ENCODE data around the gene NINJ2. TPM values are rescaled to one million over a fixed set of nuclear protein-coding genes. Genes with fewer than 3 reads are reported as not detected.
"Not testable (repeated sequence)": the region's sequence is repeated elsewhere in the genome, so short reads cannot be mapped to it uniquely, and the experiment has no call there.

The NINJ2 gene
- total RNA-seq, 2 experiments from 2014 or later = 13.1 to 13.5 TPM

- ChIA-PET POLR2A (interaction anchor here (1.2 kb wide), 1 partner anchor 363 kb away, joined by 3 read pairs; the partner anchor contains the start of gene RAD52), CTCF (interaction anchor here (1.6 kb wide), 1 partner anchor 10 kb away, joined by 5 read pairs; no protein-coding TSS in a partner anchor)
- Mint-ChIP-seq H3K27ac (no peak overlapping the region), H3K4me1 (no peaks in the 10 kb centered on the region), H3K27me3 (no peaks in the 10 kb centered on the region), H3K36me3 (ENCODE audit: low read depth) (no peaks in the 10 kb centered on the region), H3K9me3 (no peaks in the 10 kb centered on the region), H3K4me3 (no peak overlapping the region)
- DNase-seq = no peak
These were observed 76.8 kb downstream of the NINJ2 start for GRCh38 chr12:586318-587071.

DNA sequence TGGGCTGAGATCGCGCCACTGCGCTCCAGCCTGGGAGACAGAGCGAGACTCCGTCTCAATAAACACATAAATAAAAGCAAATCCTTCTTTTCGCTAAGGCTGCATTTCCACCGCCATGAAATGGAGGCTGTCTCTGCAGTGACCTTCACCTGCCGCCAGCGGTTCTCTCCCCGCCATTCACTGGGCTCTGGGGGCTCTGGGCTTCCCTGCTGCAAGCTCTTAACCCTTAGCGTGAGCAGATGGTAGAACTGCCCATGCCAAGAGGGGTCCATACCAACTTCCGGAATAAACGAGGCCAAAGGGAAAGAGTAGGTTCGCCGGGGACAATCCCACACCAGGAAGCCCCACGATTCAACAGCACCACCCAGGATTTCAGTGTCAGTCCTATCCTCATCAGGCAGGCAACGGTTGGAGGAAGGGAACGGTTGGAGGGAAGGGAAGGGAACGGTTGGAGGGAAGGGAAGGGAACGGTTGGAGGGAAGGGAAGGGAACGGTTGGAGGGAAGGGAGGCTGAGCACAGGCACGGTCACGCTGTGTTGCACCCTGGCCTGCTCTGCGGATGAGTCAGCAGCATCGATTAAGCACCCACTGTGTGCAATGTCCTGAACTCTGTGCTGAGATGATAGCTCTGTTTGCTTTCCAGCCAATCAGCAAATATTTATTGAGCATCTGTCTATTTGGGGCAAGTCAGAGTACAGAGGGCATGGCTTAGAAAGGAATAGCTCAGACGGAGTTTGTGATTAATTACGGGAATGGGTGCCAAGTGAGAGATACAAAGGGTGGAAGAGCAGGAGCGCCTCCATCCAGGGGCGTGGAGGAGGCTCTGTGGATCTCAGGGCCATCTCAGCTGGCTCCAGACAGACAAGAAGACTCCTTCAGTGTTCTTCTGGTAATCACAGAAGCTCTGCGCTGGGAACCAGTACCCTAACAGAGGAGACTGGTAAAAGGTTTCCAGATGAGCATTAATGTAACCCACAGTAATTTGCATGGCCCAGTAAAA is 77.9 kb downstream of the NINJ2 start:
- Mint-ChIP-seq H3K9me3 (no peaks in the 10 kb centered on the region), H3K36me3 (ENCODE audit: low read depth) (peaks cover 4% of the 10 kb centered on the region), H3K4me3 (no peak overlapping the region), H3K27ac (no peak overlapping the region), H3K4me1 (no peaks in the 10 kb centered on the region), H3K27me3 (no peaks in the 10 kb centered on the region)
- ChIA-PET CTCF (no interaction called here), POLR2A (no interaction called here)
- no peak for DNase-seq

GRCh38 chr12:583251-583869 is 79.9 kb downstream of the NINJ2 start:
- ChIA-PET CTCF (interaction anchor here (0.6 kb wide), 1 partner anchor 42 kb away, joined by 3 read pairs; no protein-coding TSS in a partner anchor), POLR2A (no interaction called here)
- Mint-ChIP-seq H3K4me1 (no peaks in the 10 kb centered on the region), H3K27me3 (peaks cover 2% of the 10 kb centered on the region), H3K36me3 (ENCODE audit: low read depth) (peaks cover 4% of the 10 kb centered on the region), H3K27ac (no peak overlapping the region), H3K4me3 (no peak overlapping the region), H3K9me3 (no peaks in the 10 kb centered on the region)
- DNase-seq = no peak

- H3K4me3 Mint-ChIP-seq = no peak overlapping the region
- POLR2A ChIA-PET = interaction anchor here (1.3 kb wide), 1 partner anchor 86 kb away, joined by 4 read pairs; no protein-coding TSS in a partner anchor
- CTCF ChIA-PET = interaction anchor here (0.8 to 1.3 kb wide), 2 partner anchors 26 to 169 kb away, joined by 3 read pairs; no protein-coding TSS in a partner anchor
- peaks cover 3% of the 10 kb centered on the region for H3K4me1 Mint-ChIP-seq
- no peak overlapping the region for H3K27ac Mint-ChIP-seq
- DNase-seq = no peak
- no peaks in the 10 kb centered on the region for H3K9me3 Mint-ChIP-seq
- peaks cover 4% of the 10 kb centered on the region for H3K36me3 Mint-ChIP-seq (ENCODE audit: low read depth)
- peaks cover 2% of the 10 kb centered on the region for H3K27me3 Mint-ChIP-seq
These were observed 81.5 kb downstream of the NINJ2 start for GRCh38 chr12:581746-582145.

- CTCF ChIA-PET = interaction anchor here (0.8 to 1.3 kb wide), 2 partner anchors 26 to 170 kb away, joined by 3 read pairs; no protein-coding TSS in a partner anchor
- Mint-ChIP-seq H3K4me3 (no peak overlapping the region), H3K27ac (no peak overlapping the region), H3K36me3 (ENCODE audit: low read depth) (peaks cover 4% of the 10 kb centered on the region), H3K4me1 (peaks cover 7% of the 10 kb centered on the region), H3K9me3 (no peaks in the 10 kb centered on the region), H3K27me3 (peaks cover 2% of the 10 kb centered on the region)
- DNase-seq = no peak
- POLR2A ChIA-PET = interaction anchor here (1.3 kb wide), 1 partner anchor 86 kb away, joined by 4 read pairs; no protein-coding TSS in a partner anchor
These were observed 81.9 kb downstream of the NINJ2 start for GRCh38 chr12:581321-581720.

- no peak overlapping the region for H3K27ac Mint-ChIP-seq
- ChIA-PET CTCF (interaction anchor here (0.8 kb wide), 1 partner anchor 27 kb away, joined by 3 read pairs; no protein-coding TSS in a partner anchor), POLR2A (interaction anchor here (1.3 kb wide), 1 partner anchor 87 kb away, joined by 4 read pairs; no protein-coding TSS in a partner anchor)
- peaks cover 4% of the 10 kb centered on the region for H3K36me3 Mint-ChIP-seq (ENCODE audit: low read depth)
- H3K4me3 Mint-ChIP-seq = no peak overlapping the region
- H3K4me1 Mint-ChIP-seq = peaks cover 12% of the 10 kb centered on the region
- DNase-seq = no peak
- peaks cover 2% of the 10 kb centered on the region for H3K27me3 Mint-ChIP-seq
- no peaks in the 10 kb centered on the region for H3K9me3 Mint-ChIP-seq
These were observed 82.4 kb downstream of the NINJ2 start for GRCh38 chr12:580813-581212.

DNA sequence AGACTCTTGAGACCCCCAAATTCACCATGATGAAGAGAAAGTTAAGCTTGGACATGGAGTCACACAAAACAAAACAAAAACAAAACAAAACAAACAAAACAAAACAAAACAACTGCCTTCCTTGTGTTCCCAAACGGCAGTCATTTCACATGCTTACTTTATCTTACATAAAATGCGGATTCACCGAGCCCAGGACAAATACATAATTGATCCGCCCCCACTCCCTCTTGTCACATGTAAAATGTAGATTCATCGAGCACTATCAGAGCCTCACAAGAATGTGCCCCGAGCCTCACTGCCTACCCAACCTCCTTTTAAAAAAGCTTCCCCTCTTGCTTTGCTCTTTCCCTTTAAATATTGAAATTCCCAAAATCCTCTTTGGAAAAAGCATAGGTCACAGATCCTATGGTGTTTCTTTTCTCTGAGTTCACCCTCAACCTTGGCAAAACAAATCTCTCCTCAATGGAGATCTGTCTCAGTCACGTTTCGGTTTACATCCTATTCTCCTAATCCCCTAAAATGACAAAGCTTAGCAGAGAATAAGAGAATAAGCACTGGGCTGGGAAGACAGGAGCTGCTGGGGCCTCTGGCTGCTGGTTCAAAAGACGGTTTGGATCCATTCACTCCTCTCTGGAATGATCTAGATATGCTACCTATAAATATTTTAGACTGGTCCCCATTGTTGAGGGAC is 83.7 kb downstream of the NINJ2 start:
- ChIA-PET POLR2A (interaction anchor here (5.6 kb wide), 1 partner anchor 172 kb away, joined by 64 read pairs; the partner anchor contains the start of gene WNK1), CTCF (interaction anchor here (0.9 to 6.8 kb wide), 2 partner anchors 172 to 236 kb away, joined by 3 to 77 read pairs; no protein-coding TSS in a partner anchor)
- H3K36me3 Mint-ChIP-seq (ENCODE audit: low read depth) = peaks cover 9% of the 10 kb centered on the region
- no peak overlapping the region for H3K27ac Mint-ChIP-seq
- H3K4me3 Mint-ChIP-seq = no peak overlapping the region
- peaks cover 24% of the 10 kb centered on the region for H3K4me1 Mint-ChIP-seq
- H3K27me3 Mint-ChIP-seq = peaks cover 2% of the 10 kb centered on the region
- no peak for DNase-seq
- H3K9me3 Mint-ChIP-seq = no peaks in the 10 kb centered on the region

GRCh38 chr12:578748-579419 is 84.4 kb downstream of the NINJ2 start:
- ChIA-PET CTCF (interaction anchor here (0.9 to 6.8 kb wide), 3 partner anchors 30 to 237 kb away, joined by 3 to 77 read pairs (median 41); no protein-coding TSS in a partner anchor), POLR2A (interaction anchor here (5.6 kb wide), 1 partner anchor 173 kb away, joined by 64 read pairs; the partner anchor contains the start of gene WNK1)
- H3K4me3 Mint-ChIP-seq = no peak overlapping the region
- peaks cover 9% of the 10 kb centered on the region for H3K36me3 Mint-ChIP-seq (ENCODE audit: low read depth)
- H3K9me3 Mint-ChIP-seq = no peaks in the 10 kb centered on the region
- H3K27me3 Mint-ChIP-seq = peaks cover 2% of the 10 kb centered on the region
- no peak overlapping the region for H3K27ac Mint-ChIP-seq
- H3K4me1 Mint-ChIP-seq = peaks cover 28% of the 10 kb centered on the region
- no peak for DNase-seq

GRCh38 chr12:577994-578747 is 85.1 kb downstream of the NINJ2 start:
- not testable (repeated sequence) for H3K27ac Mint-ChIP-seq, DNase-seq
- POLR2A ChIA-PET = interaction anchor here (5.6 kb wide), 1 partner anchor 174 kb away, joined by 64 read pairs; the partner anchor contains the start of gene WNK1

DNA sequence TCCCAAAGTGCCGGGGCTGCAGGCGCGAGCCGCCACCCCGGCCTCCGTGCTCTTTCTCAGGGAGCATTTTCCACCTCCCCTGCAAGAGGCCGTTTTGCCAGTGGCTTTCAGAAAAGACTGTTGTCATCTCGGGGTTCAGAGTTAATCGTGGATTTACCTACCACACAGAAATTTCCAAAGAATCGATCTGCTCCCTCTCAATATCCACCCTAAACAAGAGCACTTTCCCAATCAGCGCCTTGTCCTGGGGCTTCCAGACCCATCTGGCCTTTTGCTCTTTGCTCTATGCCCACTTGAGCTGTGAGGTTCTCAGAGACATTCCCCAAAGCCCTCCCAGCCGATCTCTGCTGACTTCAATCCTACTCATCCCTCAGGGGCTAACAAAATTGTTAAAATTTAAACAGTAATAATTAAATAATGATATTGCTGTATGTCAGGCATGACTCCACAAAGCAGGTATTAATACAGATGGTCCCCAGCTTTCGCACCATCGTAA is 86.6 kb downstream of the NINJ2 start:
- ChIA-PET CTCF (interaction anchor here (0.6 to 6.8 kb wide), 44 partner anchors 11 to 541 kb away, joined by 3 to 118 read pairs (median 5); partner anchors contain the start of genes RAD52 and WNK1), POLR2A (interaction anchor here (1.0 to 5.6 kb wide), 14 partner anchors 13 to 373 kb away, joined by 3 to 64 read pairs (median 5); partner anchors contain the start of genes RAD52 and WNK1)
- no peak overlapping the region for H3K27ac Mint-ChIP-seq
- H3K27me3 Mint-ChIP-seq = peaks cover 2% of the 10 kb centered on the region
- H3K4me1 Mint-ChIP-seq = peaks cover 46% of the 10 kb centered on the region
- H3K4me3 Mint-ChIP-seq = peak overlapping the region; percentile 11
- no peaks in the 10 kb centered on the region for H3K9me3 Mint-ChIP-seq
- peaks cover 16% of the 10 kb centered on the region for H3K36me3 Mint-ChIP-seq (ENCODE audit: low read depth)
- DNase-seq = no peak

More at GRCh38 chr12:577994-578747, 85.1 kb downstream of the NINJ2 start:
- H3K4me3 Mint-ChIP-seq, H3K27me3 Mint-ChIP-seq, H3K9me3 Mint-ChIP-seq: not testable (repeated sequence)
- CTCF ChIA-PET = interaction anchor here (0.9 to 6.8 kb wide), 3 partner anchors 31 to 238 kb away, joined by 3 to 77 read pairs (median 41); no protein-coding TSS in a partner anchor
- peaks cover 34% of the 10 kb centered on the region for H3K4me1 Mint-ChIP-seq
- H3K36me3 Mint-ChIP-seq (ENCODE audit: low read depth) = peaks cover 11% of the 10 kb centered on the region

Data from activated CD4-positive, alpha-beta memory T cell treated with anti-CD3 and anti-CD28 coated beads, Interleukin-2, amount 10 ng/mL, durations not matched to agents 7 days and 5 days (primary cell).